H1 (cell line): ENCODE results near the gene FAT2. TPM values are rescaled to one million over a fixed set of nuclear protein-coding genes. Genes with fewer than 3 reads are reported as not detected.

Source experiments
- CTCF ChIA-PET: fragments of 300-600 bp; sonication (Branson Sonifier 250); formaldehyde crosslinking; loops from one replicate; lab custom pipeline; 2021; ENCODE audit not compliant: partially characterized antibody; lab: Charles Lee
- POLR2A ChIA-PET: fragments of 300-600 bp; sonication (Branson Sonifier 250); formaldehyde crosslinking; loops from one replicate; lab custom pipeline; 2021; ENCODE audit warnings: inconsistent platforms; ENCODE audit not compliant: partially characterized antibody; lab: Charles Lee
- DNase-seq, 2 experiments: peaks; one replicate each; pipeline versions ENCODE4 v3.0.0 to v3.0.0-alpha.2; 2010 to 2022; ENCODE audit warnings: low spot score in 2 of 2, low read depth in 1 of 2, mixed read lengths in 1 of 2
- FAIRE-seq: peaks from 2 replicates; lab custom pipeline; 2011; peaks lifted over from hg19 to GRCh38; lab: Jason Lieb, UNC
- H2AFZ ChIP-seq: 2 replicates; pipeline ENCODE4 v1.8.1; 2012; ENCODE audit warnings: low read length, inconsistent platforms
- H2AK5ac ChIP-seq: 2 replicates; pipeline ENCODE4 v1.6.1; 2013; ENCODE audit warnings: low read depth, low read length
- H2BK120ac ChIP-seq: replicated peaks from 2 replicates; pipeline ENCODE3; 2013; ENCODE audit warnings: low read depth, low read length, inconsistent platforms
- H2BK12ac ChIP-seq: 2 replicates; pipeline ENCODE4 v1.6.1; 2013; ENCODE audit warnings: low read depth, low read length
- H2BK15ac ChIP-seq: 2 replicates; pipeline ENCODE4 v1.6.1; 2013; ENCODE audit warnings: low read length
- H2BK20ac ChIP-seq: 2 replicates; pipeline ENCODE4 v1.6.1; 2013; ENCODE audit warnings: low read length
- H2BK5ac ChIP-seq: 2 replicates; pipeline ENCODE4 v1.6.1; 2013; ENCODE audit warnings: low read depth, low read length
- H3K14ac ChIP-seq: 2 replicates; pipeline ENCODE4 v1.6.1; 2013; ENCODE audit warnings: inconsistent platforms; ENCODE audit not compliant: insufficient read length
- H3K18ac ChIP-seq: 2 replicates; pipeline ENCODE4 v1.6.1; 2013; ENCODE audit warnings: low read length; ENCODE audit errors: extremely low read depth
- H3K23ac ChIP-seq: 2 replicates; pipeline ENCODE4 v1.6.1; 2013; ENCODE audit warnings: inconsistent platforms; ENCODE audit not compliant: insufficient read length
- H3K23me2 ChIP-seq: 2 replicates; pipeline ENCODE4 v1.6.1; 2013; ENCODE audit warnings: low read depth, low read length
- H3K27ac ChIP-seq: 2 replicates; pipeline ENCODE4 v1.6.1; 2011; ENCODE audit warnings: low read depth, low read length, inconsistent platforms
- H3K27me3 ChIP-seq, 4 experiments: replicated peaks in 1 of 4; 1 replicate in 1 of 4; 2 replicates in 3 of 4; pipeline versions ENCODE4 v1.6.1 to v1.8.1; 2011 to 2013; ENCODE audit warnings: low read length in 3 of 4, mild to moderate bottlenecking in 3 of 4, inconsistent platforms in 2 of 4, mixed read lengths in 2 of 4, moderate library complexity in 1 of 4; ENCODE audit not compliant: control insufficient read depth in 3 of 4, insufficient read depth in 3 of 4; ENCODE audit errors: extremely low read depth in 1 of 4
- H3K36me3 ChIP-seq, 4 experiments: 2 replicates each; pipeline versions ENCODE4 v1.6.1 to v1.8.1; 2011 to 2013; ENCODE audit warnings: mild to moderate bottlenecking in 4 of 4, low read length in 3 of 4, moderate library complexity in 2 of 4, control low read depth in 1 of 4, inconsistent platforms in 1 of 4; ENCODE audit not compliant: insufficient read depth in 4 of 4, control insufficient read depth in 2 of 4
- H3K4ac ChIP-seq: replicated peaks from 2 replicates; pipeline ENCODE3; 2013; ENCODE audit warnings: low read length, low read depth, mixed read lengths, inconsistent platforms; ENCODE audit not compliant: insufficient read length
- H3K4me1 ChIP-seq, 4 experiments: replicated peaks in 1 of 4; 1 replicate in 1 of 4; 2 replicates in 3 of 4; pipeline versions ENCODE4 v1.6.1 to v1.8.1; 2011 to 2013; ENCODE audit warnings: low read length in 3 of 4, inconsistent platforms in 2 of 4, mixed read lengths in 1 of 4; ENCODE audit not compliant: insufficient read depth in 4 of 4, control insufficient read depth in 3 of 4
- H3K4me2 ChIP-seq, 2 experiments: 2 replicates each; pipeline versions ENCODE4 v1.6.1 to v1.8.1; 2011 to 2013; ENCODE audit warnings: low read depth in 2 of 2, low read length in 2 of 2, control low read depth in 1 of 2, inconsistent platforms in 1 of 2, mild to moderate bottlenecking in 1 of 2; ENCODE audit not compliant: insufficient read depth in 1 of 2
- H3K4me3 ChIP-seq, 4 experiments: fragments of 200-600, 300-600 bp in 1 of 4; sonication (generic), shearing (Covaris generic), sonication (Bioruptor Twin) in 1 of 4; 2 replicates each; pipeline versions ENCODE4 v1.5.1 to v1.8.1; 2011 to 2016; ENCODE audit warnings: low read length in 4 of 4, low read depth in 3 of 4, control low read depth in 2 of 4, inconsistent platforms in 2 of 4, mild to moderate bottlenecking in 2 of 4, mixed read lengths in 1 of 4, moderate library complexity in 1 of 4; ENCODE audit not compliant: insufficient read depth in 2 of 4; ENCODE audit errors: extremely low read depth in 1 of 4
- H3K56ac ChIP-seq: replicated peaks from 2 replicates; pipeline ENCODE3; 2013; ENCODE audit warnings: low read depth, mild to moderate bottlenecking, mixed read lengths, low read length, inconsistent platforms; ENCODE audit not compliant: insufficient read length
- H3K79me1 ChIP-seq: 2 replicates; pipeline ENCODE4 v1.6.1; 2013; ENCODE audit warnings: low read depth, low read length, control low read depth
- H3K79me2 ChIP-seq, 2 experiments: 2 replicates each; pipeline versions ENCODE4 v1.6.1 to v1.8.1; 2012 to 2013; ENCODE audit warnings: low read length in 2 of 2, mild to moderate bottlenecking in 2 of 2, inconsistent platforms in 1 of 2; ENCODE audit not compliant: insufficient read depth in 2 of 2, control insufficient read depth in 1 of 2
- H3K9ac ChIP-seq, 4 experiments: replicated peaks in 1 of 4; 1 replicate in 1 of 4; 2 replicates in 3 of 4; pipeline versions ENCODE4 v1.6.1 to v1.8.1; 2011 to 2013; ENCODE audit warnings: low read depth in 3 of 4, low read length in 3 of 4, control low read depth in 2 of 4, mild to moderate bottlenecking in 2 of 4, moderate library complexity in 2 of 4, inconsistent platforms in 1 of 4; ENCODE audit errors: extremely low read depth in 1 of 4
- H3K9me3 ChIP-seq, 2 experiments: 2 replicates each; pipeline versions ENCODE4 v1.6.1 to v1.8.1; 2012 to 2013; ENCODE audit warnings: mild to moderate bottlenecking in 2 of 2, moderate library complexity in 2 of 2, control low read depth in 1 of 2, inconsistent platforms in 1 of 2, low read depth in 1 of 2, low read length in 1 of 2, mixed read lengths in 1 of 2; ENCODE audit not compliant: insufficient read depth in 2 of 2
- H4K20me1 ChIP-seq, 2 experiments: replicated peaks in 1 of 2; 2 replicates each; pipeline versions ENCODE3 to v1.8.1; 2011 to 2013; ENCODE audit warnings: inconsistent platforms in 2 of 2, low read length in 2 of 2, mild to moderate bottlenecking in 1 of 2; ENCODE audit not compliant: insufficient read depth in 2 of 2, control insufficient read depth in 1 of 2
- H4K5ac ChIP-seq: 2 replicates; pipeline ENCODE4 v1.6.1; 2013; ENCODE audit warnings: low read length, low read depth, mixed read lengths, inconsistent platforms; ENCODE audit not compliant: insufficient read length
- H4K8ac ChIP-seq: 2 replicates; pipeline ENCODE4 v1.8.0; 2013; ENCODE audit warnings: mild to moderate bottlenecking, moderate library complexity, low read length, inconsistent platforms; ENCODE audit not compliant: insufficient read depth; ENCODE audit errors: extremely low read depth
- H4K91ac ChIP-seq: replicated peaks from 2 replicates; pipeline ENCODE3; 2013; ENCODE audit warnings: low read length, mixed read lengths, inconsistent platforms; ENCODE audit not compliant: insufficient read length
- KDM1A ChIP-seq: fragments of 200-600, 300-600 bp; sonication (generic); IDR thresholded peaks from 2 replicates; pipeline ENCODE4 v1.7.1; 2016; ENCODE audit warnings: mild to moderate bottlenecking, low read length, borderline replicate concordance
- SIX5 ChIP-seq: IDR thresholded peaks from 2 replicates; pipeline ENCODE4 v1.6.1; 2011; ENCODE audit warnings: mild to moderate bottlenecking, low read depth, low read length
- WGBS, 2 experiments: shearing (Covaris generic) in 1 of 2; methylation state at CpG; one replicate each; pipeline versions ENCODE4 v1.1.6 to v1.1.7; 2013 to 2015; ENCODE audit warnings: low lambda C conversion rate in 2 of 2, mixed read lengths in 2 of 2, inconsistent platforms in 1 of 2, low coverage in 1 of 2, missing lambda C conversion rate in 1 of 2; ENCODE audit not compliant: insufficient replicate concordance in 2 of 2, insufficient coverage in 1 of 2, insufficient read length in 1 of 2; ENCODE audit errors: extremely low coverage in 1 of 2, missing lambda C conversion rate in 1 of 2; 5-methylcytosine and 5-hydroxymethylcytosine counted together
- polyA plus RNA-seq, 7 experiments: library from polyadenylated mRNA; depleted of rRNA in 3 of 7; stranded (reverse) in 5 of 7; unstranded in 2 of 7; fragments of >200 nt in 5 of 7; fragments of 200-250 nt in 2 of 7; gene quantifications; 1 replicate in 5 of 7; 2 replicates in 1 of 7; 4 replicates in 1 of 7; pipeline versions ENCODE4 v1.2.1 to v1.2.3, GENCODE V29; 2011 to 2013; ENCODE audit warnings: missing spikeins in 2 of 7, mixed read lengths in 2 of 7
- total RNA-seq: library from RNA; stranded (reverse); fragmentation: NEBNext Ultra II Directional; extraction: Animal tissue kit (Norgen Biotek cat#: 25700); gene quantifications from 2 replicates; pipeline ENCODE4 v1.2.1, GENCODE V29; 2021

FAT2 gene
- total and polyA plus RNA-seq, 2 of the 8 experiments (the other 6 are each of a cell fraction or from before 2014, with no cell fraction given) = 0.12 to 0.30 TPM

- POLR2A ChIA-PET = no interaction called here
- no peak overlapping the region for H3K23ac ChIP-seq
Measured at GRCh38 chr5:151571270-151572173, 19.6 kb downstream of the FAT2 start.

More at GRCh38 chr5:151571270-151572173, 19.6 kb downstream of the FAT2 start:
- H3K18ac ChIP-seq = no peak overlapping the region
- no peak overlapping the region for H2AK5ac ChIP-seq
- no peak overlapping the region for H2BK20ac ChIP-seq
- no peak overlapping the region for H2BK15ac ChIP-seq
- no peaks in the 10 kb centered on the region for H3K23me2 ChIP-seq
- no peak overlapping the region for H3K14ac ChIP-seq
- H3K4me1 ChIP-seq = peaks cover 0 to 15% (median 7%) of the 10 kb centered on the region in 4 experiments; a peak in 4 of 7 replicates
- no peaks in the 10 kb centered on the region for H3K9me3 ChIP-seq
- no peak overlapping the region for H2BK5ac ChIP-seq
- no peak overlapping the region for H4K91ac ChIP-seq
- H4K8ac ChIP-seq = no peak overlapping the region
- no peaks in the 10 kb centered on the region for H3K79me1 ChIP-seq
- 80% methylated on average over 9 of the region's 9 CpGs; no CpG with 5 or more reads in 1 of the 2 experiments for WGBS, 2 experiments
- no peak overlapping the region for H3K56ac ChIP-seq
- CTCF ChIA-PET = interaction anchor here (0.5 to 3.9 kb wide), 21 partner anchors 10 to 1357 kb away, joined by 3 to 22 read pairs (median 3); no protein-coding TSS in a partner anchor
- H3K79me2 ChIP-seq = no peaks in the 10 kb centered on the region
- TF ChIP-seq KDM1A (peak; percentile 81; the same call in 1 of the 2 replicates), SIX5 (no peak)
- no peak for DNase-seq
- H3K27ac ChIP-seq = no peak overlapping the region
- H3K36me3 ChIP-seq = no peaks in the 10 kb centered on the region
- H4K20me1 ChIP-seq = no peaks in the 10 kb centered on the region
- peaks cover 0 to 16% (median 4%) of the 10 kb centered on the region in 4 experiments; a peak in 3 of 7 replicates for H3K27me3 ChIP-seq
- H3K4ac ChIP-seq = no peak overlapping the region
- H3K4me3 ChIP-seq = no peak overlapping the region
- peak overlapping the region in 1 of 2 experiments; percentile 56; a peak in 1 of 4 replicates for H3K4me2 ChIP-seq
- no peak overlapping the region for H2BK12ac ChIP-seq
- no peak overlapping the region for H4K5ac ChIP-seq
- H2AFZ ChIP-seq = no peak overlapping the region
- no peak overlapping the region for H2BK120ac ChIP-seq
- FAIRE-seq = no peak
- no peak overlapping the region for H3K9ac ChIP-seq
